ENCODE results near the gene TFIP11.

DNA sequence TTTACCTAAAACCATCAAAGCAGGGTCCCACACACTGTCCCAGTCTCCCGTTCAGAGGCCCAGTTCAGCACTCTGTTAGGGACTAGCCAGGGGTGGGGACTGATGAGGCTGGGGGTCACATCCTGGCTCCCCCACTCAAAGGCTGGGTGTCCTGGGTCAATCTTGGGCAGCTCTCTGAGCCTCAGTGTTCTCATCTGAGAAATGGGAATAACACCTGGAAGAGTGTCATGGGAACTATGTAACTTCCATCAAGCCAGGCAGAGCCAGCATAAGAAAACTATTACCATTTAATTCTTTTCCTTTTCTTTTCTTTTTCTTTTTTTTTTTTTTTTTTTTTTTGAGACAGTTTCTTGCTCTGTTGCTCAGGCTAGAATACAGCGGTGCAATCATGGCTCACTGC, 39.3 kb upstream of the TFIP11 start:
- TF ChIP-seq, protein P1, sequence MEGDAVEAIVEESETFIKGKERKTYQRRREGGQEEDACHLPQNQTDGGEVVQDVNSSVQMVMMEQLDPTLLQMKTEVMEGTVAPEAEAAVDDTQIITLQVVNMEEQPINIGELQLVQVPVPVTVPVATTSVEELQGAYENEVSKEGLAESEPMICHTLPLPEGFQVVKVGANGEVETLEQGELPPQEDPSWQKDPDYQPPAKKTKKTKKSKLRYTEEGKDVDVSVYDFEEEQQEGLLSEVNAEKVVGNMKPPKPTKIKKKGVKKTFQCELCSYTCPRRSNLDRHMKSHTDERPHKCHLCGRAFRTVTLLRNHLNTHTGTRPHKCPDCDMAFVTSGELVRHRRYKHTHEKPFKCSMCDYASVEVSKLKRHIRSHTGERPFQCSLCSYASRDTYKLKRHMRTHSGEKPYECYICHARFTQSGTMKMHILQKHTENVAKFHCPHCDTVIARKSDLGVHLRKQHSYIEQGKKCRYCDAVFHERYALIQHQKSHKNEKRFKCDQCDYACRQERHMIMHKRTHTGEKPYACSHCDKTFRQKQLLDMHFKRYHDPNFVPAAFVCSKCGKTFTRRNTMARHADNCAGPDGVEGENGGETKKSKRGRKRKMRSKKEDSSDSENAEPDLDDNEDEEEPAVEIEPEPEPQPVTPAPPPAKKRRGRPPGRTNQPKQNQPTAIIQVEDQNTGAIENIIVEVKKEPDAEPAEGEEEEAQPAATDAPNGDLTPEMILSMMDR (IDR thresholded peaks at IDR 0.05 in 8 of 11, conservative IDR thresholded peaks at IDR 0.05 in 3 of 11), result no peak
- TF ChIP-seq POLR2A (IDR thresholded peaks at IDR 0.05), result no peak
